Type B pancreatic cell (in vitro differentiated cells): ENCODE measurements around the gene ABLIM1. TPM values are rescaled to one million over a fixed set of nuclear protein-coding genes. Genes with fewer than 3 reads are reported as not detected.

Source experiments
- DNase-seq: peaks from one replicate; pipeline ENCODE4 v3.0.0; 2021; ENCODE audit warnings: mixed read lengths; ENCODE audit not compliant: unreplicated experiment; ENCODE audit errors: extremely low spot score
- H3K27ac Mint-ChIP-seq: 2 replicates; pipeline ENCODE4 v1.8.0; 2021; ENCODE audit warnings: mild to moderate bottlenecking, mixed read lengths
- H3K27me3 Mint-ChIP-seq: 2 replicates; pipeline ENCODE4 v1.8.0; 2021; ENCODE audit warnings: mixed read lengths
- H3K36me3 Mint-ChIP-seq: 2 replicates; pipeline ENCODE4 v1.8.0; 2021; ENCODE audit warnings: mixed read lengths
- H3K4me1 Mint-ChIP-seq: one replicate; pipeline ENCODE4 v1.8.0; 2021; ENCODE audit warnings: mixed read lengths; ENCODE audit not compliant: unreplicated experiment
- H3K4me3 Mint-ChIP-seq: 2 replicates; pipeline ENCODE4 v1.8.0; 2021; ENCODE audit warnings: mild to moderate bottlenecking, mixed read lengths
- H3K9me3 Mint-ChIP-seq: 2 replicates; pipeline ENCODE4 v1.8.0; 2021; ENCODE audit warnings: mixed read lengths
- total RNA-seq: library from RNA; stranded (reverse); gene quantifications from 2 replicates; pipeline ENCODE4 v1.2.1, GENCODE V29; 2021; ENCODE audit warnings: low replicate concordance
- TF ChIP-seq, protein P1 (sequence below): fragments of 200-600 bp; sonication (generic); conservative IDR thresholded peaks from 2 replicates; pipeline ENCODE4 v1.5.0; 2021; ENCODE audit warnings: antibody characterized with exemption, mild to moderate bottlenecking

The ABLIM1 gene
- total RNA-seq, 1 donor from 2014 or later = 77.7 TPM

DNA sequence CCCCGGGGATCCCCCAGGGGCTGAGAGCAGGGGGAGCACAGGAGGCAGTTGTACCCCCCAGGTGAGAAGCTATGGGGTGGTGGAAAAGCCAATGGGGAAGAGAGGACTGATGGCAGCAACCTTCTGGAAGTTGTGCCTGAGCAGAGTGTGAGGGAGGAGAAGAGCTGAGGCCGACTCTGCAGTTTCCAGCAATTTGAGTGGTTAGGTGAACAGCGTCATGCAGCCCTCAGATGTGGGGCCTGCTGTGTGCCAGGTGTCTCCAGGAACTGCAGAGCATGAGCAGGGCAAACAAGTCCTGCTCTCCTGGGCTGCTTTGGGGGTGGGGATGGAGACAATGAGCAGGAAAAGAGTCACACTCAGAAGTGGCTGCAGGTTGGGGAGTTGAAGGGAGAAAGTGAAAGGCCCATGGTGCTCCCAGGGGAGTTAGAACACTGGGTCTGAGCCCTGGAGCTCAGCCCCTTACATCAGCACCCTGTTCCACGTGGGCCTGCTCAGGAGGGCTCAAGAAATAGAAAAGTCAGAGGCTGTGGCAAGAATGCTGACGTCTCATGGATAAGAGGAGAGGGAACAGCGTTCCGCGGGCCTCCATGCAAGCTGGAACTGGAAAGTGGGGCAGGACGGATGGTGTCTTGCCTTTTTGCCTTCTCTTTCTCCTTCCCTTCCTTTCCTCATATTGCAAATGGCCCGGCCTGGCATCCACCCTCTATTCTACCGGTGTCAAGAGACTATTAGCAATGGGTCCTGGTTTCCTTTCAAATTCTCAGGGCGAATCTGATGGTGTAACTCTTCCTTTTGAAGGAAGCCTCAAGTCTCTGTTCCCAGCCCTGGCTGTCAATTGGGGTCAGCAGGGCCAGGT lies 249.7 kb downstream of the ABLIM1 start:
- no peak overlapping the region for H3K27ac Mint-ChIP-seq
- DNase-seq = no peak
- no peaks in the 10 kb centered on the region for H3K36me3 Mint-ChIP-seq
- H3K9me3 Mint-ChIP-seq = peaks cover 4% of the 10 kb centered on the region
- peaks cover 53% of the 10 kb centered on the region for H3K27me3 Mint-ChIP-seq
- TF ChIP-seq, protein P1, sequence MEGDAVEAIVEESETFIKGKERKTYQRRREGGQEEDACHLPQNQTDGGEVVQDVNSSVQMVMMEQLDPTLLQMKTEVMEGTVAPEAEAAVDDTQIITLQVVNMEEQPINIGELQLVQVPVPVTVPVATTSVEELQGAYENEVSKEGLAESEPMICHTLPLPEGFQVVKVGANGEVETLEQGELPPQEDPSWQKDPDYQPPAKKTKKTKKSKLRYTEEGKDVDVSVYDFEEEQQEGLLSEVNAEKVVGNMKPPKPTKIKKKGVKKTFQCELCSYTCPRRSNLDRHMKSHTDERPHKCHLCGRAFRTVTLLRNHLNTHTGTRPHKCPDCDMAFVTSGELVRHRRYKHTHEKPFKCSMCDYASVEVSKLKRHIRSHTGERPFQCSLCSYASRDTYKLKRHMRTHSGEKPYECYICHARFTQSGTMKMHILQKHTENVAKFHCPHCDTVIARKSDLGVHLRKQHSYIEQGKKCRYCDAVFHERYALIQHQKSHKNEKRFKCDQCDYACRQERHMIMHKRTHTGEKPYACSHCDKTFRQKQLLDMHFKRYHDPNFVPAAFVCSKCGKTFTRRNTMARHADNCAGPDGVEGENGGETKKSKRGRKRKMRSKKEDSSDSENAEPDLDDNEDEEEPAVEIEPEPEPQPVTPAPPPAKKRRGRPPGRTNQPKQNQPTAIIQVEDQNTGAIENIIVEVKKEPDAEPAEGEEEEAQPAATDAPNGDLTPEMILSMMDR = no peak
- H3K4me1 Mint-ChIP-seq = peaks cover 11% of the 10 kb centered on the region
- H3K4me3 Mint-ChIP-seq = no peak overlapping the region

DNA sequence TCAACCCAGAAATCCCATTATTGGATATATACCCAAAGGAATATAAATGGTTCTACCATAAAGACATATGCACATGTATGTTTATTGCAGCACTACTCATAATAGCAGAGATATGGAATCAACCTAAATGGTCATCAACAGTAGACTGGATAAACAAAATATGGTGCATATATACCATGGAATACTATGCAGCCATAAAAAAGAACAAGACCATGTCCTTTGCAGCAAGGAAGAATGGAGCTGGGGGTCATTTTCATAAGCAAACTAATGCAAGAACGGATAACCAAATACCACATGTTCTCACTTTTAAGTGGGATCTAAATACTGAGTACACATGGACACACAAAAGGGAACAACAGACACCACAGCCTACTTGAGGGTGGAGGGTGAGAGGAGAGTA lies 251.6 kb downstream of the ABLIM1 start:
- TF ChIP-seq, protein P1 = no peak
- DNase-seq = no peak
- Mint-ChIP-seq H3K4me3 (no peak overlapping the region), H3K36me3 (no peaks in the 10 kb centered on the region), H3K4me1 (peaks cover 19% of the 10 kb centered on the region), H3K9me3 (peaks cover 4% of the 10 kb centered on the region), H3K27me3 (peaks cover 72% of the 10 kb centered on the region), H3K27ac (no peak overlapping the region)

DNA sequence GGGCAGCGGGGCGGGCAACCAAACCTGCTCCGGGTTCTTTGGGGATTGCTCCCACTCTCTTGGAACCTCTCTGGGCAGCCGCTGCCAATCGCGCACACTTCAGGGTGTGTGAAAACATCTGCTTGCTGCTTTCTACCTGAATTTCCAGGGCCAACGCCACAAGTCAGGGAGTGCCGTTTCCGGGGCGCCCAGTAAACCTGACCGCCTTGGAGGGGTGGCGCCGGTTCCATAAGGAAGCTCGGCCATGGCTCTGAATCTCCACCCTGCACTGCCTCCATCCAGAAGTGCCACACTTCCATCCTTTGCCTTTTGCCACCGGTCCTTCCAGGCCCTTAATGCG lies 253.1 kb downstream of the ABLIM1 start:
- Mint-ChIP-seq H3K4me3 (peak overlapping the region; percentile 84), H3K9me3 (peaks cover 4% of the 10 kb centered on the region), H3K27ac (peak overlapping the region; percentile 47), H3K4me1 (peaks cover 19% of the 10 kb centered on the region), H3K36me3 (no peaks in the 10 kb centered on the region), H3K27me3 (peaks cover 82% of the 10 kb centered on the region)
- DNase-seq = no peak
- TF ChIP-seq, protein P1 = no peak

DNA sequence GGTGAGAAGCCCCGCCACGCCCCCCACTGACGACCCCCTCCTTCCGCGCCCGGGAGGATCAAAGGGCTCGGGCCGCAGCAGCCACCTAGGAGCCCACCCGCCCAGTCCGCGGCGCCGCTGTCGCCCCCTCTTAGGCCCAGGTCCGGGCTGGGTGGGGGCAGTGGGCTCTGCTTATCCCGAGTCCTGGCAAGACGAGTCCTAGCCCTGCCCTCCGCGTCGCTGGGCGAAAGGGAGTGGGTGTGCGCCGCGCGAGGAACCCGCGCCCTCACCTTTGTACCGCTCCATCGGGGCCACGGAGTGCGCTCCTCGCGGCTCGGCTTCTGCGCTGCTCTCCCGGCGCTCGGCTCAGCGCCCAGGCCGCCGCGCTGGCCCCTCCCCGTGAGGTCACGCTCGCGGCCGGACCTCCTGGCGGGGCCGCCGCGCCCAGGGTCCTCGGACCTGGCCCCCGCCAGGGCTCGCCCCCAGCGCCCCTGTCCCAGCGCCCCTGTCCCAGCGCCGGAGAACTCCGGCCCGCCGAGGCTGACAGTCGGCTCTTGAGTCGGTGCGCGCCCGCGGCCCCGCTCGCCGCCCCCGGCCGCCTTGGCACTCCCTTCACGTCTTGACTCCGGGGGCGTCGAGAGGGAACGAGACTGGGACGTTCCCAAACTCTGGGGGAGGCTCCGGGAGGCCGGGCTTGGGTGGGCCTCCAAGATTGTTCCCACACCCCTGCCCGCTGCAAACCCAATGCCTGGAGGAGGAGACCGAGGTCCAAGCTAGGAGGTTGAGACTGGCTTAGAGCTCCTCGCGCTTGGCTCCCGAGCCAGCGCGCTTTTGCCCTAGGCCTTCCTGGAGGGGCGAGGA lies 253.7 kb downstream of the ABLIM1 start, which contains the start of gene AFAP1L2:
Gene AFAP1L2 (minus strand): TSS at position 332 of the 840 bp plus-strand sequence. CDS start 47 bp downstream, at position 285.
- Mint-ChIP-seq H3K36me3 (no peaks in the 10 kb centered on the region), H3K4me1 (peaks cover 18% of the 10 kb centered on the region), H3K4me3 (peak within 1 kb of the TSS; percentile 89), H3K27ac (peak within 1 kb of the TSS; percentile 47), H3K27me3 (peaks cover 84% of the 10 kb centered on the region), H3K9me3 (peaks cover 4% of the 10 kb centered on the region)
- no peak for DNase-seq
- TF ChIP-seq, protein P1 = no peak

DNA sequence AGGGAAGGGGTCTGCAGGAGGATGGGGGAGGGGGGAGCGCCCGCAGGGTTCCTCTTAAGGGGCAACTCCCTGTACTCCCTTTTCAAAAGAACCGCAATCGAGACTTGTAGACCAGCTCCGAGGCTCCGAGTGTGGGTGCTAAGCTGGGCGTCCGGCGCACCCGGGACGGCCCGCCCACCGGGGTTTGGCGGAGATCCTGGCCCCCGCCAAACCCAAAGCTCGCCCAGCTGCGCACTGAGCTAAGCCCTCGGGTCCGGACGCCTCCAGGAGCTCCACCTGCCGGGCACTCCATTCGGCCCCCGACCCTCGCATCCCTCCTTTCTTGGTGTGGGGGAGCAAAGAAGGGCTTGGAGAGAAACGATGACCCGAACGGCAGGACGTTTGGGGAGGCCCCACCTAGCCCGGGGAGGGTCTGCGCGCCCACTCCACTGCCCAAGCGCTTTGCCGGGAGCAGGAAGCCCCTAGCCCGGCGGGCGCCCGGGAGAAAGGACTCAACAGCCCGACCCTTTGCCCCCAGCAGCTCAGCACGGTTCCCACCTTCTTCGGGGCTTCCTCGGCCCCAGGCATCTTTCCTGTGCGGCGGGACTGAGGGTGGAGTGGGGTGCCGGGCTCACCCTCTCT lies 254.4 kb downstream of the ABLIM1 start:
- H3K27ac Mint-ChIP-seq = no peak overlapping the region
- peaks cover 84% of the 10 kb centered on the region for H3K27me3 Mint-ChIP-seq
- H3K36me3 Mint-ChIP-seq = no peaks in the 10 kb centered on the region
- peak overlapping the region; percentile 89 for H3K4me3 Mint-ChIP-seq
- H3K4me1 Mint-ChIP-seq = peaks cover 18% of the 10 kb centered on the region
- peaks cover 4% of the 10 kb centered on the region for H3K9me3 Mint-ChIP-seq
- DNase-seq = no peak
- TF ChIP-seq, protein P1 = peak; percentile 26
